Measurements from ENCODE around the gene OGG1. TPM values are rescaled to one million over a fixed set of nuclear protein-coding genes. Genes with fewer than 3 reads are reported as not detected.

OGG1 gene
- 21.7 and 29.7 TPM in 2 replicates for total RNA-seq (2014; rRNA removed; shearing (Covaris generic); ENCODE audit: low replicate concordance)

GRCh38 chr3:9749645-9750555 lies at the start of gene OGG1:
Gene OGG1 (plus strand): TSS chr3:9749952. CDS start chr3:9750287, 335 bp downstream.
- DNase-seq (ENCODE audit: low read depth), result peak; percentile 95
- in situ Hi-C loops (cut with HindIII; ENCODE audit: low pct_unique_long_range_greater_than_20kb, low sequenced_read_pairs), result no loop called here

DNA sequence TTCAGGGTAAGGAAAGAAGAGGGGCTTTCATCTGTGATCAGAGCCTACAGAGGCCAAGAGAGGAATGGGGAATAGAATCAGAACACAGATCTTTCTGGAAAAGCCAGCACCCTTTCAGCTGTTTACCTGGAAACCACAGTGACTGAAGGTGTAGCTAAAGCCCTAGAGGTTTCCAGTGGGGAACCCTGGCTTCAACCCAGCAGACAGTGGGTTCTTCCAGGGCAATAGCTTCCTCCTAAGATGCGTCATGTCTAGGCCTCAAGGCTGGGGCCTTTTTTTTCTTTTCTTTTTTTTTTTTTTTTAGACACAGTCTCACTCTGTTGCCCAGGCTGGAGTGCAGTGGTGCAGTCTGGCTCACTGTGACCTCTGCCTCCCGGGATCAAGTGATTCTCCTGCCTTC lies 49.2 kb upstream of the OGG1 start:
- no peak for DNase-seq (ENCODE audit: low read depth)

DNA sequence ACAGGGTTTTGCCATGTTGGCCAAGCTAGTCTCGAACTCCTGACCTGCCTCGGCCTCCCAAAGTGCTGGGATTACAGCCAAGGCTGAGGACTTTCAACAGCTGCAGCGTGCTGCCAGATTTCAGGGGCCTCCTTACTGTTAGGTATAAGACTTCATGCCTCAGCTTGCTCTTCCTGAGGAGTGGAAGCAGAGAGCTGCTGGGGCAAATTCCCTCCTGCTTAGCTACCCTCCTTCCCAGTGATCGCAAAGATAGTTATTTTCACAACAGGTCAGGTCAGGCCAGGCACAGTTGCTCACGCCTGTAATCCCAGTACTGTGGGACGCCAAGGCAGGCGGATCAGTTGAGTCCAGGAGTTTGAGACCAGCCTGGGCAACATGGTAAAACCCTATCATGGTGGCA lies 48.7 kb upstream of the OGG1 start:
- in situ Hi-C loops (cut with HindIII; ENCODE audit: low pct_unique_long_range_greater_than_20kb, low sequenced_read_pairs), result no loop called here
- DNase-seq (ENCODE audit: low read depth), result no peak

More for the DNA sequence above, 49.2 kb upstream of the OGG1 start:
- in situ Hi-C loops (cut with HindIII; ENCODE audit: low pct_unique_long_range_greater_than_20kb, low sequenced_read_pairs), result no loop called here

- DNase-seq (ENCODE audit: low read depth), result no peak
- in situ Hi-C loops (cut with HindIII; ENCODE audit: low pct_unique_long_range_greater_than_20kb, low sequenced_read_pairs), result no loop called here
These were observed 48.0 kb upstream of the OGG1 start for GRCh38 chr3:9701711-9702110.

DNA sequence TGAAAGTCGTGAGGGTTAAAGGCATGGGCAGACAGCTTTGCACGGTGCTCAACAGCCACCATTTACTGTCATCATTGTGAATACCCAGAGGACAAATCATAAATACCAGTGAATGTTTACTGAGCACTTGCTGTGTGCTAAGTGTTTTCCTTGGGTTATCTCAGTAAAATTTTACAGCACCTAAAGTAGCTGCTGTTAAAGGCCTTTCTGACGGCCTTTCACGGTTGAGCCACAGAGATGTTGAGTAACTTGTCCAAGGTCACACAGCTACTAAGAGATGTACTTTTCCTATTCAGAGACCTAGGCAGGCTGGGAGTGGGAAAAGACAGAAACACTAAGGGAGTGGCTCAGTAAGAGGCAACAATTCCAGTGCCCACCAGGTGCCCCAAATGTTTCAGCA lies 46.5 kb upstream of the OGG1 start:
- in situ Hi-C loops (cut with HindIII; ENCODE audit: low pct_unique_long_range_greater_than_20kb, low sequenced_read_pairs), result no loop called here

GRCh38 chr3:9703736-9704346 lies 45.9 kb upstream of the OGG1 start, which contains the start of gene CPNE9:
Gene CPNE9 (plus strand): TSS chr3:9703833. CDS start chr3:9703997, 164 bp downstream.
- no peak for DNase-seq (ENCODE audit: low read depth)
- in situ Hi-C loops (cut with HindIII; ENCODE audit: low pct_unique_long_range_greater_than_20kb, low sequenced_read_pairs), result no loop called here

More for the DNA sequence above, 46.5 kb upstream of the OGG1 start:
- no peak for DNase-seq (ENCODE audit: low read depth)

DNA sequence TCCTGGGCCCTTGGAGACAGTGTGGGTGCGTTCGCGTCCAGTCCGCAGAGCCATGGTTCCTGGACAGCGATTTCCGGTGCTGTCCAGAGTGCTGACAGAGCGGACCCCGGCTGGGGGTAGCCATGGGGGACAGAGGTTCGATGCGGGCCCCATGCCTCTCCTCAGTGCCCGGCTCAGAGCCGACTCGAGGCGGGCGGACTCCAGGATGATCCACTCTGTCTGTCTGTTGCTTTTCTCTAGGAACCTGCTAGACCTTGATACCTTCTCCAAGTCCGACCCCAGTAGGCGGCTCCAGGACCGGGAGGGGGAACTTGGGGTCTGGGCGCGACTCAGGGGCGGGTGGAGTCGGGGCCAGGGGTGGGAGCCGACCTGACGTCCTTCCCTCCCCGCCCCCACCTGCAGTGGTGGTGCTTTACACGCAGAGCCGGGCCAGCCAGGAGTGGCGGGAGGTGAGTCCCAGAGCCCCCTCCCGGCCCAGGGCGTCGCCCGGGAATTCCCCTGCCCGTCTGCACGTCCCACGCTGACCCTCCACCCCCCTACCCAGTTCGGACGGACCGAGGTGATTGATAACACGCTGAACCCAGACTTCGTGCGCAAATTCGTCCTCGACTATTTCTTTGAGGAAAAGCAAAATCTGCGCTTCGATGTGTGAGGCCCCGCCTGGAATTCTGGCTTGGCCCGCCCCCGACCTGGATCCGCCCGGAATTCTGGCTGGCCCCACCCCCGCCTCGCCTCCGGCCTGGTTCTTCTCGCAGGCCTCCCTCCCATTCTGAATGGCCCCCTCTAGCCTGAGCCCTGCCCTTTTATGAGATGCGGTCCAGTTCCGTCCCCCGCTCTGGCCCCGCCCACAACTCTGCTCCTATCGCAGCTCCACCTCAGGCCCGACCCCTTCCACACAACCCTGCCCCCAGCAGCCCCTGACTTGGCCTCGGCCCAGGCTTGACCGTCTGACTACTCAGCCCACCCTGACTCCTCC lies 45.1 kb upstream of the OGG1 start:
- no peak for DNase-seq (ENCODE audit: low read depth)
- in situ Hi-C loops (cut with HindIII; ENCODE audit: low pct_unique_long_range_greater_than_20kb, low sequenced_read_pairs), result no loop called here

DNA sequence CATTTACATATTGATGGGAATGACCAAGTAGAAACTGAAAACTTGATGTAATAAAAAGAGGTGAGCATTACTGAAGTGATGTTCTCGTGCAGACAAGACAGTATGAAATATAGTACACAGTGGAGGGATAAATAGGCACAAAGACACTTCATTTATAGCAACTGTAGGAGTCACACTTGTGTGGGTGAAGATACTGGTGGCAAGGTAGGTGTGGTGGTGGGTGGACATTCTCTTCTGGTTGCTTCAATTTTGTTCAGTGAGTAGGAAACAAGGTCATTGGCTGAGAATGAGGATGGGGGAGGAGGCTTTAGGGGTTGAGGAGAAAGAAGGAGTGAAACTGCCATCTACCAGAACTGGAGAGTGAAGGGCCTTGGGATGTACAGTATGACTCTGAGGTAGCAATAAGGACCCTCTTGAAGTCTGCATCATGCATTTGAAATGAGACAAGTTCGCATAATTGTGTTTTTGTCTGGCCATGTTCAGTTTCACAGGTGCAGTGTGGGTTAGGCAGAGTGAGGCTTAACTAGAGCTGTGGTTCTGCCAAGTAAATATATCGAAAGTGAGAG lies 39.5 kb upstream of the OGG1 start:
- in situ Hi-C loops (cut with HindIII; ENCODE audit: low pct_unique_long_range_greater_than_20kb, low sequenced_read_pairs), result no loop called here
- no peak for DNase-seq (ENCODE audit: low read depth)

DNA sequence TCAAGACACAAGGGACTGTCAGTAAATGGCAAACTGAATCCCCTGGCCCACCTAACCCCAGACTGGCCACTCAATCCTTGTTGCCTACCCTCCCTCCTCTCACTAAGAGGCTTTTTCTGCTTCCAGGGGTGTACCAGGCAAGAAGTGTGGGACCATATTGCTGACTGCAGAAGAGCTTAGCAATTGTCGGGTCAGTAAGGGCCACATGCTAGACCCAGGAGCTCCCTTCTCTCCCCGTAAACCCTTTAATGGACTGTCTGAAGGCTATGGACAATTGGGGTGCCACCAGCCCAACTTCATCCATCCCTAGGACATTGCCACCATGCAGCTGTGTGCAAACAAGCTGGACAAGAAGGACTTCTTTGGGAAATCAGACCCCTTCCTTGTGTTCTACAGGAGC lies 37.3 kb upstream of the OGG1 start:
- in situ Hi-C loops (cut with HindIII; ENCODE audit: low pct_unique_long_range_greater_than_20kb, low sequenced_read_pairs), result no loop called here
- no peak for DNase-seq (ENCODE audit: low read depth)

DNA sequence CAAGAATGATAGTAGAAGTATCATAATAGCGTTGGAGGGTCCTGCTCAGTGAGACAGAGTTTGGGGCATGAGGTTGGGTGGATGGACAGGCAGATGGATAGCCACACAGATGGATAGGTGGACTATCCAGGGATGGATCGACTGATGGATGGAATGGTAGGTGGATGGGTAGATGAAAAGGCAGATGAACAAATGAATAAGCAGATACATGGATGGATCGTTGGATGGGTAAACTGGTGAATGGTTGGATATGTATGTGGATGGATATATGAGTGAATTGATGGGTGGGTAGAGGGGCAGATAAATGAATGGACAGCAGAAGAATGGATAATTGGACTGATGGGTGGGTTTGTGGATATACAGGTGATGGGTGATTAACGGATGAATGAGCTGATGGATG lies 36.6 kb upstream of the OGG1 start:
- DNase-seq (ENCODE audit: low read depth), result no peak
- in situ Hi-C loops (cut with HindIII; ENCODE audit: low pct_unique_long_range_greater_than_20kb, low sequenced_read_pairs), result no loop called here

DNA sequence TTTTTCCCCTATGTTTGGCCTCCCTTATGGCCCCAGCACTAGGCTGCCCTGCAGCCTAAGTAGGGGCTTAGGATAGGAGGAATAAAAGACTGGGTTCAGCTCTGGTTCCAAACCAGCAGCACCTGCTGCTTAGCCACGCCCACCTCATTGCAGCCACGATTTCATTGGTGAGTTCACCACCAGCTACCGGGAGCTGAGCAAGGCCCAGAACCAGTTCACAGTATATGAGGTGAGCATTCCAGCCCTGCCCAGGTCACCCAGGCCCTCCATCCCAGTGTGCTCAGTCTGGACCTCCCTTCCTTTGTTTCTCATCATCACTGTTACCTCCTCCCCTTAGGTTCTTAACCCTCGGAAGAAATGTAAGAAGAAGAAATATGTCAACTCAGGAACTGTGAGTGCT lies 34.6 kb upstream of the OGG1 start:
- in situ Hi-C loops (cut with HindIII; ENCODE audit: low pct_unique_long_range_greater_than_20kb, low sequenced_read_pairs), result no loop called here
- DNase-seq (ENCODE audit: low read depth), result no peak

GRCh38 chr3:9715764-9716437 lies 33.9 kb upstream of the OGG1 start:
- in situ Hi-C loops (cut with HindIII; ENCODE audit: low pct_unique_long_range_greater_than_20kb, low sequenced_read_pairs), result no loop called here
- peak; percentile 79 for DNase-seq (ENCODE audit: low read depth)

- DNase-seq (ENCODE audit: low read depth), result no peak
- in situ Hi-C loops (cut with HindIII; ENCODE audit: low pct_unique_long_range_greater_than_20kb, low sequenced_read_pairs), result no loop called here
These were observed 32.8 kb upstream of the OGG1 start for GRCh38 chr3:9716801-9717555.

- in situ Hi-C loops (cut with HindIII; ENCODE audit: low pct_unique_long_range_greater_than_20kb, low sequenced_read_pairs), result no loop called here
- no peak for DNase-seq (ENCODE audit: low read depth)
These were observed 32.2 kb upstream of the OGG1 start for GRCh38 chr3:9717563-9717962.

- no peak for DNase-seq (ENCODE audit: low read depth)
- in situ Hi-C loops (cut with HindIII; ENCODE audit: low pct_unique_long_range_greater_than_20kb, low sequenced_read_pairs), result no loop called here
These were observed 31.6 kb upstream of the OGG1 start for GRCh38 chr3:9718118-9718517.

DNA sequence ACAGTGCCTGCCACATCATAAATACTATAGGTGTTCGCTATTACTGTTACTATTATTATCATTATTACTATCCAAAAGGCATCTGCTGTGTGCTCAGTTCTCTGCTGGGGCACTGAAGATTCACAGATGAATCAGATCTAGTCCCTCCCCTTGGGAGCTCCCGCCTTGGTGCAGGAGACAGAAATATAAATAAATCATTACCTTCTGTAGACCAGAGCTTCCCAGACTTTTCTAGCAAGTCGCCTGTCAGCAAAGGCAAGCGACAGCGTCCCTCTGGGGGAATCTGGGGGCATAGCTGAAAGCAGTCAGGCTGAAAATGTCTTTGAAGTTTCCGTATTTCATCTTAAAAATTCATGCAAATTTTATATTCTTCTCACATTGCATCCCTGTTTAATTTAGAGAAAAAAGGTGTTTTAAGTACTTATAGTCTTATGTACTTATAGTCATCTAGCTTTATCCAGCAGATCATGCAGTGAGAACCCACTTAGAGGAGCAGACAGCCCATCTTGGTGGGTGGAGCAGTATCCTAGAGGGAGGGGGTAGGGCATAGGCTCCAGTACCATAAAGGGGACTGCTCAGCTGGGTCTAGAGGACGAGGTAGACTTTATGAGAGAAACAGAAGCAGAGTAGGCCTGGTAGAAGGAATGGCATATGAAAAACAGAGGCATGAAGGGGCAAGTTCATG lies 28.6 kb upstream of the OGG1 start:
- in situ Hi-C loops (cut with HindIII; ENCODE audit: low pct_unique_long_range_greater_than_20kb, low sequenced_read_pairs), result no loop called here
- DNase-seq (ENCODE audit: low read depth), result no peak

DNA sequence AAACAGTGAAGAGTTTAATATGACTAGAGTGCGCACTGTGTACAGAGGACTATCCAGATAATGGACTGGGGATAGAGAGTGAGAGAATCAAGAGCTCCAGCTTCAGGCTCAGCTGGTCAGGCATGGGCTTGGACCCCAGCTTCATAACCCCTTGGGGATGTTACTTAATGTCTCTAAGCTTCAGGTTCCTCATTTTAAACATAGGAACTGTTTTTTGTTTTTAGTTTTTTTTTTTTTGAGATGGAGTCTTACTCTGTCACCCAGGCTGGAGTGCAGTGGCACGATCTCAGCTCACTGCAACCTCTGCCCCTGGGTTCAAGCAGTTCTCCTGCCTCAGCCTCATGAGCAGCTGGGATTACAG lies 28.1 kb upstream of the OGG1 start:
- in situ Hi-C loops (cut with HindIII; ENCODE audit: low pct_unique_long_range_greater_than_20kb, low sequenced_read_pairs), result no loop called here
- no peak for DNase-seq (ENCODE audit: low read depth)

All from Caki2 (cell line).